Measurements from ENCODE around the gene UQCC5.

Gene UQCC5

GRCh38 chr3:52529376-52530333, 6.8 kb upstream of the UQCC5 start:
- no peak overlapping the region for H3K27ac ChIP-seq
- H3K79me2 ChIP-seq (ENCODE audit: insufficient read depth, low read depth) = peaks cover 6% of the 10 kb centered on the region; the same call in 1 of the 2 replicates
- no peak overlapping the region for H3K9ac ChIP-seq
- no peaks in the 10 kb centered on the region for H4K20me1 ChIP-seq (ENCODE audit: insufficient read depth)
- no peak overlapping the region for H2AFZ ChIP-seq (ENCODE audit: low read depth)
- H3K4me3 ChIP-seq (IDR thresholded peaks at IDR 0.05; ENCODE audit: insufficient read depth, low read depth, low read length) = no peak overlapping the region
- H3K27me3 ChIP-seq (ENCODE audit: insufficient read depth, low read depth) = no peaks in the 10 kb centered on the region
- H3K36me3 ChIP-seq (ENCODE audit: insufficient read depth) = no peaks in the 10 kb centered on the region
- H3K4me1 ChIP-seq (ENCODE audit: low read depth, poor library complexity, severe bottlenecking) = no peaks in the 10 kb centered on the region
- no peak overlapping the region for H3K4me2 ChIP-seq
- TF ChIP-seq, protein P1, sequence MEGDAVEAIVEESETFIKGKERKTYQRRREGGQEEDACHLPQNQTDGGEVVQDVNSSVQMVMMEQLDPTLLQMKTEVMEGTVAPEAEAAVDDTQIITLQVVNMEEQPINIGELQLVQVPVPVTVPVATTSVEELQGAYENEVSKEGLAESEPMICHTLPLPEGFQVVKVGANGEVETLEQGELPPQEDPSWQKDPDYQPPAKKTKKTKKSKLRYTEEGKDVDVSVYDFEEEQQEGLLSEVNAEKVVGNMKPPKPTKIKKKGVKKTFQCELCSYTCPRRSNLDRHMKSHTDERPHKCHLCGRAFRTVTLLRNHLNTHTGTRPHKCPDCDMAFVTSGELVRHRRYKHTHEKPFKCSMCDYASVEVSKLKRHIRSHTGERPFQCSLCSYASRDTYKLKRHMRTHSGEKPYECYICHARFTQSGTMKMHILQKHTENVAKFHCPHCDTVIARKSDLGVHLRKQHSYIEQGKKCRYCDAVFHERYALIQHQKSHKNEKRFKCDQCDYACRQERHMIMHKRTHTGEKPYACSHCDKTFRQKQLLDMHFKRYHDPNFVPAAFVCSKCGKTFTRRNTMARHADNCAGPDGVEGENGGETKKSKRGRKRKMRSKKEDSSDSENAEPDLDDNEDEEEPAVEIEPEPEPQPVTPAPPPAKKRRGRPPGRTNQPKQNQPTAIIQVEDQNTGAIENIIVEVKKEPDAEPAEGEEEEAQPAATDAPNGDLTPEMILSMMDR (conservative IDR thresholded peaks at IDR 0.05; ENCODE audit: low read depth, low read length) = no peak

DNA sequence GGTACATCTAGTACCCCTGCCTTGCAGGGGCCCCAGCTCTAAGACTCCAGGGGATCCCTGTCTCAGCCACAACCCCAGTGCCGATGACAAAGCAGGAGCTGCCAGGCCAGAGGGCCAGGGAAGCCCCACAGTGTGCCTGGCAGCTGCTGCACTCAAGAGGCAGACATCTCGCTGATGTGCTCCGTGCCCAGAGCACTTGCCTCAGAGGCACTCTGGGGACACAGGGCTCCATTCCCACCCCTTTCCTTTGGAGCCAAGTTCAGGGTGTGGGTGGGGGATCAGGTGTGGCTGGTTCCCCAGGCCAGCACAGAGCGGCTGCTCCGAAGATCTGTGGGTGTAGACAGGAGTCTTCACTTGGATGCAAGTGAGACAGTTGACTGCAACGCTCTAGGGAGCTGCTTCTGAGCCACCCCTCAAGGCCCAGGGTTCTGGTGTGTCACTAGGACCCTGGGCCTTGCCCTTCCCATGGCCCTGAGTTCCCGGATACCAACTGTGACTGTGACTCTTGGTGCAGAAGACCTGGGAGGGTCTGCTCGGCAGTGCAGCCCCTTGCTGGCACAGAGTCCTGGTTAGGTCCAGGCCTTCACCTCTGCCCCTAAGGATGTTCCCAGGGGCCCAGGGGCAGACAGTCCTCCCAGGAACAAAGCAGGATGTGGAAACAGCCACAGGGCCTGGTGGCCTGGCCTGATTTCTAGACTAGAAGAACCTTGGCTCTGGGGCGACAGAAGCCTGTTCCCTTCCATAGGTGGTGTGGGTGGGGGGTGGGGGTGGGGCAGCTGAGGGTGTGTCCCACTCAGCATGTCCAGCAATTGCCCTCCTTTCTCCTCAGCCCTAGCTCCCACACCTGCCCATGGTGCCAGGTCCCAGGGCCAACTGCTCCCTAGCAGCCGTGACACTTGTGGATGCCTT, 5.2 kb upstream of the UQCC5 start:
- no peaks in the 10 kb centered on the region for H3K27me3 ChIP-seq (ENCODE audit: insufficient read depth, low read depth)
- H3K36me3 ChIP-seq (ENCODE audit: insufficient read depth) = no peaks in the 10 kb centered on the region
- H4K20me1 ChIP-seq (ENCODE audit: insufficient read depth) = no peaks in the 10 kb centered on the region
- H3K79me2 ChIP-seq (ENCODE audit: insufficient read depth, low read depth) = peaks cover 6% of the 10 kb centered on the region; the same call in 1 of the 2 replicates
- H3K4me1 ChIP-seq (ENCODE audit: low read depth, poor library complexity, severe bottlenecking) = no peaks in the 10 kb centered on the region
- no peak overlapping the region for H3K27ac ChIP-seq
- H2AFZ ChIP-seq (ENCODE audit: low read depth) = no peak overlapping the region
- TF ChIP-seq, protein P1 (conservative IDR thresholded peaks at IDR 0.05; ENCODE audit: low read depth, low read length) = no peak
- H3K9ac ChIP-seq = no peak overlapping the region
- H3K4me2 ChIP-seq = no peak overlapping the region
- H3K4me3 ChIP-seq (IDR thresholded peaks at IDR 0.05; ENCODE audit: insufficient read depth, low read depth, low read length) = no peak overlapping the region

- peaks cover 10% of the 10 kb centered on the region; the same call in 1 of the 2 replicates for H3K79me2 ChIP-seq (ENCODE audit: insufficient read depth, low read depth)
- no peaks in the 10 kb centered on the region for H3K4me1 ChIP-seq (ENCODE audit: low read depth, poor library complexity, severe bottlenecking)
- TF ChIP-seq, protein P1 (conservative IDR thresholded peaks at IDR 0.05; ENCODE audit: low read depth, low read length) = no peak
- no peaks in the 10 kb centered on the region for H3K36me3 ChIP-seq (ENCODE audit: insufficient read depth)
- H3K4me3 ChIP-seq (IDR thresholded peaks at IDR 0.05; ENCODE audit: insufficient read depth, low read depth, low read length) = no peak overlapping the region
- peak overlapping the region; percentile 41; the same call in 1 of the 2 replicates for H3K9ac ChIP-seq
- no peaks in the 10 kb centered on the region for H4K20me1 ChIP-seq (ENCODE audit: insufficient read depth)
- no peaks in the 10 kb centered on the region for H3K27me3 ChIP-seq (ENCODE audit: insufficient read depth, low read depth)
- no peak overlapping the region for H2AFZ ChIP-seq (ENCODE audit: low read depth)
- peak overlapping the region; percentile 68; the same call in 1 of the 2 replicates for H3K4me2 ChIP-seq
- no peak overlapping the region for H3K27ac ChIP-seq
Observed at GRCh38 chr3:52531860-52532516, 4.4 kb upstream of the UQCC5 start.

GRCh38 chr3:52532517-52532837, 3.9 kb upstream of the UQCC5 start:
- Histone ChIP-seq H3K4me3 (IDR thresholded peaks at IDR 0.05; ENCODE audit: insufficient read depth, low read depth, low read length) (no peak overlapping the region), H3K36me3 (ENCODE audit: insufficient read depth) (no peaks in the 10 kb centered on the region), H3K4me1 (ENCODE audit: low read depth, poor library complexity, severe bottlenecking) (peaks cover under 1% of the 10 kb centered on the region), H3K9ac (peak overlapping the region; percentile 41; the same call in 1 of the 2 replicates), H3K27ac (no peak overlapping the region), H3K79me2 (ENCODE audit: insufficient read depth, low read depth) (peaks cover 14% of the 10 kb centered on the region; the same call in 1 of the 2 replicates), H4K20me1 (ENCODE audit: insufficient read depth) (no peaks in the 10 kb centered on the region), H2AFZ (ENCODE audit: low read depth) (no peak overlapping the region), H3K4me2 (peak overlapping the region; percentile 68; the same call in 1 of the 2 replicates), H3K27me3 (ENCODE audit: insufficient read depth, low read depth) (no peaks in the 10 kb centered on the region)
- TF ChIP-seq, protein P1 (conservative IDR thresholded peaks at IDR 0.05; ENCODE audit: low read depth, low read length) = no peak
